ENCODE results near the gene CD8B2.
"Not testable (repeated sequence)": the region's sequence is repeated elsewhere in the genome, so short reads cannot be mapped to it uniquely, and the experiment has no call there.

CD8B2 gene

DNA sequence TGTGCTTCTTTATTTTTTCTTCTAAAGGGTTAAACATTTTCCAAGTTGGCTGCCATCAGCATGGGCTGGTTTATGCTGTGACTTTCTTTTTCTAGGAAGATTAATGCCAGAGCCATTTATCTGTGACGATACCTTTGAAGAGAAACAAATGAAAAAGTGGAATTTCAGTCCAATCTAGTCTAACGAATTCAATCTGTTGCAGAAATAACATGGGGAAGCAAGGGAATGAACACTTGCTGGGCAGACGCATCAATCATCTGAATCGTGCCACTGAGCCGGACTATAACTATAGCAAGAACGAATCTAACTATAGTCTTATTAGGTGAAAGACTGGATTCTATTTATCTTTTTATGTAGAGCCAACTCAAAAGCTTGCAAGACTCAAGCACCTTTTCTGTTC lies 66.2 kb downstream of the CD8B2 start:
- DNase-seq, result no peak

DNA sequence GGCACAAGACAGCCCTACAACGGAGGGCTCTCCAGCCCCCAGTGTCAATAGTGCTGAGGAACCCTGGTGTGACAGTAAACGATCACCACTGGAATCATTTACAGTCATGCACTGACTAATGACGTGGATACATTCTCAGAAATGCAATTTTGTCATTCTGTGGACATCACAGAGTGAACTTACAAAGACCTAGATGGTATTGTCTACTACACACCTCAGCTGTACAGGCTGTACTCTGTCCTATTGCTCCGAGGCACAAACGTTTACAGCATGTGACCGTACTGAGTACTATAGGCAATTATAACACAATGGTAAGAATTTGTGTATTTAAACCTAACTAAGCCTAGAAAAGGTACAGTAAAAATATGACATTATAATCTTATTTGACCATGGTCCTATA lies 67.2 kb downstream of the CD8B2 start:
- DNase-seq, result no peak

DNA sequence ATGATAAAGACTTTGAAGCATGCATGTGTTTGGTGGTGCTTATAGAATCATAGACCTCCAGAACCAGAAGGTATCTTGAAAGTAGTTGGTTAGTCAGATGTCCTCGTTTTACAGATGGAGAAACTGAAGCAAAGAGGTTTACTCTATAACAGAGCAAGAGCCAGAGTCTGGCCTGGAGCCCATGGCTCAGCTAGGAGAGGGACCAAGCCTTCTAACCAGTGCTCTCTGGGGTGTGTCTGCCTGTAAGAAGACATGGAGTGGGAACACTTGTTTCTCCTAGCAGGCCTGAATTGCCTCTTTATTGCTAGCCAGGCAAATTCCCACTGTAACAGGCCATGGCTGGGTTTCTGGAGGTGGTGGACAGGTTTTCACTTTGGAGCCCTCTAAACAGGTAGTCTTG lies 67.9 kb downstream of the CD8B2 start:
- no peak for DNase-seq

DNA sequence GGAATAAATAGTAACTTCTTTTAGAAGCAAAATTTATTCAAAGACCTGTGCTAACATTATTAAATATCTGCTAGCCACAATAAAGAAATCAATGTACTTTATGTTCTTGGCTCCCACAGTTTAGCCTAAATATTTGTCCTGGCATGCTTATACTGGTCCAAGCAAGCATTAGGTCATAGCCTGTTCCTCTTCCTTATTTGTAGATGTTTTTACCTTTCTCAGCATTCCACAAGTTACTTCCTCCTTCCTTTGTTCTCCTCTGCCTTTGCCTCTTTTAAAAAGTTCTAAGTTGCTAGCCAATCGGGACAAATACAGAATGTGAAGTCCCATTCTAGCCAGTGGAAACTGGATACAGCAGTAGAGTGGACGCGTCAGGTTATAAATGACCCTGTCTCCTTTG lies 72.6 kb downstream of the CD8B2 start:
- not testable (repeated sequence) for DNase-seq

DNA sequence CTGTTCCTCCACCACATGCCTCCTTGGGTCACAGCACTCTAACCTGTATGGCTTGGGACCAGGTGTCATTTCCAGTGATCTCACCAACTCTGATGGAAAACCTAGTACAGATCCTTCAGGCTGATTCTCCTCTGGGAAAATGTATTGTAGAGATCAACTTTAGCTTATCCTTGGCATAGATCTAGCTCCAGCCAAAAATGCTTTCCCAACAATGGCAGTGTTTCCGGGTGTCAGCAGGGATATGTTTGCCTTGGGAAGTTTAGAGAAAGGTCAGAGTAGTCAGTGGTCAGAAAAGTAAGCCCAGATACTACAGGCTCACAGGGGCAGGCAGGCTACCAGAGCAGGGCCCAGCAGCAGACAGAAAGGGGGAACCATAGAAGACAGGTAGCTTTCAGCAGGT lies 73.6 kb downstream of the CD8B2 start:
- DNase-seq, result no peak

DNA sequence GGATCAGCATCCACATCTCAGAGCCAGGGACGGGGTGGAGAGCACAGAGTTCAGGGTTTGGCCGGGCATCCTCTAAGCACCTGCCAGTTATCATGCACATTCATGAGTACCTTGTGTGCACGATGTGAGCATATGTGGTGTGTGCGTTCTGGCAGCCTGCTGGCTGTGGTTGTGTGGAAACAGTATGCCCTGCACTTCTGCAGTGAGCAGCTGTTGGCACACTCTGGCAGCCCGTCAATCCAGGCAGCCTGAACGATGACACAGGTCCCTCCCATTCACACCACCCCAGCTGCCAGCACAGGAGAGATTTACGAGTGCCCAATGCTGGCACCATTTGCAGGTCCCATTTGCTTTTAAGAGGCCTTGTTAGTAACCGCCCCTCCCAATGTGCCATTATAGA lies 74.2 kb downstream of the CD8B2 start:
- no peak for DNase-seq

DNA sequence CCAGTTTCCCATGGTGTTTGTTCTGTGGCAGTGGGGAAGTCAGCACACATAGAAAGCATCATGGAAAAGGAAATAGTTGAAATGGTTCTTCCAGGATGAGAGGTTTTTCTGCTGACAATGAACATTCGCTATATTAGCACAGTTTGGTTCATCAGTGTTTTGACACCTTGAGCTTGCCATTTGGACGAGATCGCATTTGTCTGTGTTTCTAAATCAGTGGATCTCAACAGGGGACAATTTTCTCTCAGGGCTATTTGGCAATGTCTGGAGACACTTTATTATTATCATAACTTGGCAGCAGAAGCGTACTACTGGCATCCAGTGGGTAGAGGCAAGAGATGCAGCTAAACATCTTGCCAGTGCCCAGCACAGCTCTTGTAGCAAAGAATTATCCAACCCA lies 74.6 kb downstream of the CD8B2 start:
- no peak for DNase-seq

DNA sequence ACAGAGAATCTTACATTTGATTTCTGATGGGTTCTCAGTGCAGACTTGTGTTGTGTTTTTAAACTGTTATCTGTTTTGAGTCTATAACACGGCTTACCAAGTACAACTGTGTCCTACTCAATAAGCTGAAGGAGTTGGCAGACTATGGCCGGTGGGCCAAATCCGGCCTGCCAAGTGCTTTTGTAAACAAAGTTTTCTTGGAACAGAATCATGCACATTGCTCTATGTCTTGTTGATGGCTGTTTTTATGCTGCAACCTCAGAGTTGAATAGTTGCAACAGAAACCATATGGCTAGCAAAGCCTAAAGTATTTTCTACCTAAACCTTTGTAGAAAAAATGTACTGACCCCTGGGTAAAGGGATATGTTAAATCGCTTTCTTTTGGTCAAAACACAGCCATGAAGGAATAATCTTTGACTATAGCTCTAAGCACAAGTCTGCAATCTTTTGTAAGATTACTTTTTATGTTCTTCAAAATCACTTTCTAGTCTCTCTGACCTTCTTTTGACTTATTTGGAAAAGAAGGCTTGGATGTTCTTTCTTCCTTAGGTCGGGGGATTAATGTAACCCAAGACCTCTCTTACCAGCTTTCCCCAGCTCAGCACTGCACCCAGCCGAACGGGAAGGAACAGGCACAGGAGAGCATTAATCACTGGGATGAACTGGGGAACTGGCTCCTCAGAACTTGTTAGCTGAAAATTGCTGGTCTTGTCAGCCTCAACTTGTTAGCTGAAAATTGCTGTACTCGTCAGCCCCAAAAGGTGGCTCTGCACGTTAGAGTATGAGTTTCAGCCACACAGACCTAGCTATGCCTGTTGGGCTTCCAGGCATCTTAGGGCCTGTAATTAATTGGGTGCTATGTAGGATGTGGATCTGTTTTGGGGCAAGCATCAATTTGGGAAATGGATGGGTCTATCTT lies 75.4 kb downstream of the CD8B2 start:
- no peak for DNase-seq

DNA sequence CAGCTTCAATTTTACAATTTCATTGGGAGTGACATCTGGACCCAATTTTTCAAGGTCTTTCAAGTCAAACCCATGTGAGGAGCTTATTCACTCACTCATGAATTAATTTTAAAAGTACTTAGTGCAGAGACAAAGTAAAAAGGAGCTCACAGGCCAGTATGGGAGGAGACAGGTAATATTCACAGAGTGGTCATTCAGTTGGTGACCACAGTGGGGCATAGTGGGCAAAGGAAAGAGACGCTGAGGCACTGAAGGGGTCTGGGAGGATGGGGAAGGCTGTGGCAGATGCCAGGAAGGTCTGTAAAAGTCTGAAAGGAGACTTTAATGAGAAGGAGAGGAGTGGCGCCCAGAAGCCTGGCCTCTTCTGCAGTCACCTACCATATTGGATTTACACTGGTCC lies 76.0 kb downstream of the CD8B2 start:
- DNase-seq, result no peak

DNA sequence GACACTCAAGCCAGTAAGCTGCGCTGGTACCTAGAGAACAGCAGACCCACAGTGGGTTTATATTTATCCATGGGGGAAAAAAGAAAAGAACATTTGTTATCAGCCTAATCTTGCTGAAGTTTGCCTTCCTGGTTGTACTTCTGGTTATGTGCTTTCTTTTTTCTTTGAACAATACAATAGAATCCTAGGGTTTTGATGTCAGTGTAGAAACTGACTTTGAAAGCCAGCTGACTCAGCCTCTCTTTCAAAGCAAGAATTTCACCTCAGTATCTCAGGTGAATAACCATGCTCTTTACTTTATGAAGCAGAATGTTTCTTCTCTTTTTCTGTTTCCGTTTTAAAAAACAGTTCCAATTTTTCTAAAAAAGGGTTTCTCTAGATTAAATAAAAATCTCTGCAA lies 78.4 kb downstream of the CD8B2 start:
- no peak for DNase-seq

DNA sequence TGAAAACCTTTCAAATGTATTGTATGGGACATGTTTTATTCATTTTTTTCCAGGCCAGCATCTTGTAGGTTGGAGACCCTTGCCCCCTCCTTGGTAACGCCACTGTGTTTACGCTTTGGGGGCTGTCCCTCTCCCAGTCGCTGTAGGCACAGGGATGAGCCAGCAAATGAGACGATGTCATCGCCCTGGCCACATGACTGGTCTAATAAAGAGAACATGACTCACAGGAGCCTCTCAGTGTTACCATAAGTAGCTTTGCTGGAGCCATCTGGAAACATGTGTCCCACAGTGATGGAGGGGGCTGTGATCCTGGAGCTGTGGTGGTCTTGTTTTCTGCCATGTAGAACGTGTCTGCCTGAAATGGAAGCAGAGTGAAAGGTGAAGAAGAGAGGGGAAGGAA lies 78.9 kb downstream of the CD8B2 start:
- no peak for DNase-seq

DNA sequence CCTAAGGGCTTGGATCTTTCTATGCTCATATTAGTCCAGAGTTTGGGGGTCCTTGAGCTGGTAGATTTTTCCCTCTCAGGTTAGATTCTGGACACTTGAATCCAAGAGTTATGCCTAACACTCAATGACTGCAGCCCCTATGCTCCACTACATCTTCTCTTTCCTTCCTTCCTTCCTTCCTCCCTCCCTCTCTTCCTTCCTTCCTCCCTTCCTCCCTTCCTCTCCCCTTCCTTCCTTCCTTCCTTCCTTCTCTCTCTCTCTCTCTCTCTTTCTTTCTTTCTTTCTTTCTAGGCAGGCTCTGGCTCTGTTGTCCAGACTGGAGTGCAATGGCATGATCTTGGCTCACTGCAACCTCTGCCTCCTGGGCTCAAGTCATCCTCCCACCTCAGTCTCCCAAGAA lies 79.3 kb downstream of the CD8B2 start:
- not testable (repeated sequence) for DNase-seq

DNA sequence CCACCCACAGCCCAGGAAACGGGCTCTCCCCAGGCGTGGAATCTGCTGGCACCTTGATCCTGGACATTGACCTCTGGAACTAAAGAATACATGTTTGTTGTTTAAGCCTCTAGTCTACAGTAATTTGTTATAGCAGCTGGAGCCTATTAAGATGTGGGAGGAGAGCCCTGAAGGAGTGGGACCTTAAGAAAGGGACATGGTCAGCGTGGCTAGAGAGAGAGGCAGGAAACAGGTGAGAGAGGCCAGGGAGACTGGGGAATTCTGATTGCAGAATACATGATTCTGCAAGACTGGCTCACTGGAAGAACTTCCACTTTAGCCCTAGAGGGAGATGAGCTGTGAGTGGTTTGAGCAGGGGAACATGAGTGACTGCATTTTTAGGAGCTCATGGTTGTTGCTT lies 83.2 kb downstream of the CD8B2 start:
- no peak for DNase-seq
